OCI-LY3 (cell line): ENCODE measurements around the gene MYOF.

Experiments used
- CTCF ChIP-seq: fragments of 200-600, 300-600 bp; sonication (generic); IDR thresholded peaks from 2 replicates; pipeline ENCODE4 v1.5.1; 2014; ENCODE audit warnings: antibody characterized with exemption, low read length, low read depth
- EZH2phosphoT487 ChIP-seq: fragments of 200-600 bp; shearing (Covaris generic); IDR thresholded peaks from 2 replicates; pipeline ENCODE4 v1.6.1; 2018; ENCODE audit warnings: antibody characterized with exemption, mixed run types, low read depth

GRCh38 chr10:93305122-93305521 is 177.0 kb downstream of the MYOF start:
- TF ChIP-seq CTCF (no peak), EZH2phosphoT487 (no peak)
